GM19438 (cell line): Measurements from ENCODE around the gene SEMA6B.

ENCODE experiments used
- ATAC-seq: cut with Tn5 transposase; IDR thresholded peaks from one replicate; pipeline ENCODE4 v1.9.1; 2021; ENCODE audit warnings: low read depth; ENCODE audit not compliant: unreplicated experiment

The SEMA6B gene

GRCh38 chr19:4588291-4588761 is 28.8 kb upstream of the SEMA6B start:
- ATAC-seq: no peak

- no peak for ATAC-seq
Observed at GRCh38 chr19:4587527-4587926, 28.0 kb upstream of the SEMA6B start.

DNA sequence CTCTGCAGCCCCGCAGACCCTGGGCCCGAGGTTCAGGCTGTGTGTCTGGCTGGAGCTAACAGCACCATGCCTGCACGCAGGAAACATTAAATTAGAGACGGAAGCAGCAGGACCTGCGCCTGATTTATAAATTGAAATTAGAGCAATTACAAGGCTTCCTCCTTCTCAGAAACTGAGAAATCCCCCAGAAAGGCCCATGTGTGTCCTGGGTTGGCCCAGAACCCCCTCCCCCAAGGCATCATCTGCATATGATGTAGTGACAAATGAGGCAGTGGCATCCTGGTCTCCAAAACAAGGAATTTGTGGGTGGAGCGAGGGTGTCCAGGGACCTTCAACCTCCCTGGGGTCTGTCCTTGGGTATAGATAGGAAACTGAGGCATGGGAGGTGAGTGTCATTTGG is 27.2 kb upstream of the SEMA6B start:
- ATAC-seq: no peak

- no peak for ATAC-seq
Observed at GRCh38 chr19:4586245-4586644, 26.8 kb upstream of the SEMA6B start.

GRCh38 chr19:4585556-4585955 is 26.1 kb upstream of the SEMA6B start:
- ATAC-seq: no peak

GRCh38 chr19:4584670-4585460 is 25.4 kb upstream of the SEMA6B start:
- no peak for ATAC-seq

DNA sequence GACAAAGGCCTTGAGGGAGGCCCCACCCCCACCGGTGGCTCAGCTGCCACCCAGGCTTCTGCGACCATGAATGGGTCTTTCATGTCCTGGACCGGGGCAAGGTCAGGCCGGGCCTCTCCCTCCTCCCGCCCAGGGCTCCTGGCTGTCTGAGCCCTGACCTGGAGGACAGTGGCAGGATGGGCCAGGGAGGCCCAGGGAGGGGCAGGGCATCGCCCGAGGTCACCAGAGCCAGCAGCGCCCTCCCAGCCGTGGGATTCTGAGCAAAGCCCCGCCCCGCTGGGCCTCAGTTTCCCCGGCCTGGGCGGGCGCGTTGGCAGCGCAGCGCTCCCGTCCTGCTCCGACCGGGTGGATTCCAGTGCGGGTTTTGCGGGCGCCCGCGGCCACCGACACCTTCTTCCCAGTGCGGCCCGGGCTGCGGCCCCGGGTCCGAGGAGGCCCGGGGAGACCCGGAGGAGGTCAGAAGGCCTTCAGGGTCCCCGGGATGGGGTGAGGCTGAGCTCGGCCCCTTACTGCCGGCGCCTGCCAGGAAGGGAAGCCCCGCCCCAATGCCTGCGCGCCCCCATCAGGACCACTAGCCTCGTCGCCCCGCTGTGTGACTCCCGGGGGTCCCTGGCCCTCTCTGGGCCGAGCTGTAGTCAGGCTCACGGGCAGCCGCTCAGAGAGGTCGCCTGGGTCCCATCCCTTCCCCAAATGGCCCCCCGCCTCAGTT is 24.6 kb upstream of the SEMA6B start:
- no peak for ATAC-seq

DNA sequence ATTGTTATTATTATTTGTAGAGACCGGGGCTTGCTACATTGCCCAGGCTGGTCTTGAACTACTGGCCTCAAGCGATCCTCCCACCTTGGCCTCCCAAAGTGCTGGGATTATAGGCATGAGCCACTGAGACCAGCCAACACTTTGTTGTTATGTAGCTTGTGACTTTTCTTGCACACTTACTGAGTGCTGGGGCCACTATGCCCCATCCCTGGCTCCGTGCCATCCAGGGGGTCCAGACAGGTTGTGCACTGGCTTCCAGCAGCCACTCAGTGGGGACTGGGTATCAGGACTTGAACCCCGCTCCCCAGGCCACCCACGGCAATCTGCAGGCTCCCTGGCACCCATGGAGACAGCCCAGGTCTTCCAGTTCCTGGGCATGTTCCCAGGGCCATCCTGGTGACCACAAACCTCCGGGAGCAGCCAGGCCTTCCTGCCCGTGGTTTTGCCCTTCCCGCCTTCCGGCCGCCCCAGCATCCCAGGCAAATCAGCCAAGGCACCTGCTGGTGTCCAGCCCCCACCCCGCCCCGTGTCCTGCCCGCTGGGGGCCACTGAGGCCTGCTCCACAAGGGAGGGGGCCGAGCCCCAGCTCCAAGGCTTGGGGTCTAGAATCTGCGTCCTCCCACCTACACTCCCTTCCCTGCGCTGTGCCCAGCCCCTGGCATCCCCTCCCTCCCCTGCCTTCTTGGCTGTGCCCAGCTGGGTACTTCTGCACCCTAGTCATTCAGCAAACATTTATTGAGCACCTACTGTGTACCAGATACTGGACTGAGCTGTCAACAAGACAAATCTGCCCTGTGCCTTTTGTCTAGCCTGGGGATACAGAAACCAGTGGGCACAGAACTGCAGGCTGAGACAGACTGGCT is 23.7 kb upstream of the SEMA6B start:
- ATAC-seq: no peak

DNA sequence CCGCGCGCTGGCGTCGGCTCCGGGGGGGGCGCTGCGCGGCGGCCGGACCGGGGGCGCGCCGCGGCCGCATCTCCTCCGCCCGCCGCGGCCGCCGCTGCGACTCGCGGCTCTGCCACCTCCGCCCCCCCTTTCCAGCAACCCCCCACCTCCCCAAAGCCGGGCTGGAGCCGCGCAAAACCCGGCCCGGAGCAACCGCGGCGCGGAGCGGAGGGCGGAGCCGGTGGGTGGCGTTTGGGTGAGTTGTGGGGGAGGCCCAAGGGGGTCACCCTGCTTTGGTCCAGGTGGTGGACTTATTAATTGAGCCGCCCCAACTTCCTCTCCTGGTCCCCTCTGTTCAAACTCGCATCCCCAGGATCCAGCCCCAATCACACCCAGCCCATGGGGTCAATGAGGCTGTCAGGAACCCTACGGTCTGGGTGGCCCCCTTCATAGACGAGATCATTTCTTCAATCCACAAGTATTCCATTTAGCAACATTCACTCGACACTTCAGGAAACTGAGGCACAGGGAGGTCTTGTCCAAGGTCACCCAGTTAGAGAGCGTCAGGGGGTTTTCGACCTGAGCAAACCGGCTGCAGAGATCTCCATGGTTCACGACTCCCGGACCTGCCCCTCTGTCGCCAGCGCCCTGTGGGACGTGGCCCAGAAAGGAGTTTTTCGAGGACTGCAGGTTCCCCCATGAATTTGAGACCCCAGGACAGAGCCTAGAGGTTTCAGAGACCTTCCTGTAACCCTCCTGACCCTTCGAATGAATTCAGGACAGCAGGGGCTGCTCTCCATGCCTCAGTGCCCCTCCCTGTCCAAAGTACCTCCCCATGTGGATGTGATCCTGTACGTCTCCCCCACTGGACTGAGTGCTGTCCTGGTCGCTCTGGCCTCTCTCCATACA is 22.4 kb upstream of the SEMA6B start:
- no peak for ATAC-seq

GRCh38 chr19:4580961-4581665 is 21.6 kb upstream of the SEMA6B start:
- no peak for ATAC-seq

DNA sequence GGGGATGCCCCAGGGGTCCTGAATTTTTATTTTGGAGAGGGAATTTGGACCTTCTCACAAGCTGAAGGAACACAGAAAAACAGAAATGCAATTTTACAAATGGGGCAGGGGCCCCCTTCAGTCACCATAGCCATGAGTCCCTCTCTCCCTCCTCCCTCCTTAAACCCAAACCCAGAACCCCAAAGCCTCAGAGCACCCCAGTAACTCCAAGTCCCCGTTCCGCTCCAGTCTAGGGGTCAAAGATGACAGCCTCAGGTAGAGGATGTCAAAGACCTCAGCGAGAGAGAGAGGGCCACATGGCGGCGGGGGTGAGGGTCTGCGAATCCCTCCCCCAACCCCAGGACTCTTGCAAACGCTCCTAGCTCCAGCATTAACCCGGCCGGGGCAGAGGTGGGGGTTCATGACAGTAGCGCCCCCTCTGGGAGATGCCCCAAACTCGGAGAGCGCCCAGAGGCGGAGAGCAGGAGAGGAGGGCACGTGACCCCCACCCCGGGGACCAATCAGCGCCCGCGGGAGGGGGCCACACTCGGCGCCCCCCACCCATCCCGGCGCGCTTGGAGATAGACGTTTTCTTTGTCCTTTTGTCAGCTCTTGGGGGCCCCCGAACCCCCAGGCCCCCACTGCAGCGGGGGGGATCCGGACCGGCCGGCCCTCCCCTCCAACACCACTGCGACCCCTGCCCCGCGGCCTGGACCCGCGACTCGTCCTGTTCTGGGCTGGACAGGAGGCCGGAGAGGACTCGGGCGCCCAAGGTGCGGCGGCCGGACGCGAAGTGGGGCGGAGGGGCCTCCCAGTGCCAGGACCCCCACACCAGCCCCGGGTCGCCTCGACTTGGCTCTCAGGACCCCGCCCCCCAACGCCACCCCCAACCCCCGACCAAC is 20.8 kb upstream of the SEMA6B start:
- no peak for ATAC-seq

DNA sequence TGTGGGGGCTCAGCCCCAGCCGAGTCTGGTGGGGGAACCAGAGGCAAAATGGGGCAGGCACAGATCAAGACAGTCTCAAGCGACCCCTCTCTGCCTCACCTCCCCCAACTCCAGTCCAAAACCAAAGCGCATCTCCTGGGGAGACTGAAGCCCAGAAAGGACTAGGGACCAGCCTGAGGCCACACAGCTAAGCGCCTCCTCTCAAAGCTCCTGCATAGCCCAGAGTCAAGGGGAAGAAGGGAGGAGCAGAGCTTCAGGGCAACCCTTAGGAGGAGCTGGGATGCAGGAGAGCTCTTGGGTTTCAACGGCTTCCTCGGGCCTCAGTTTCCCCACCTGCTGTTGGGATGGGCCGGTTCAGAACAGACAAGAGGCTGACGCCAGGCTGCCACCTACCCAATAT is 19.9 kb upstream of the SEMA6B start:
- ATAC-seq: no peak

GRCh38 chr19:4578552-4579248 is 19.2 kb upstream of the SEMA6B start:
- no peak for ATAC-seq

DNA sequence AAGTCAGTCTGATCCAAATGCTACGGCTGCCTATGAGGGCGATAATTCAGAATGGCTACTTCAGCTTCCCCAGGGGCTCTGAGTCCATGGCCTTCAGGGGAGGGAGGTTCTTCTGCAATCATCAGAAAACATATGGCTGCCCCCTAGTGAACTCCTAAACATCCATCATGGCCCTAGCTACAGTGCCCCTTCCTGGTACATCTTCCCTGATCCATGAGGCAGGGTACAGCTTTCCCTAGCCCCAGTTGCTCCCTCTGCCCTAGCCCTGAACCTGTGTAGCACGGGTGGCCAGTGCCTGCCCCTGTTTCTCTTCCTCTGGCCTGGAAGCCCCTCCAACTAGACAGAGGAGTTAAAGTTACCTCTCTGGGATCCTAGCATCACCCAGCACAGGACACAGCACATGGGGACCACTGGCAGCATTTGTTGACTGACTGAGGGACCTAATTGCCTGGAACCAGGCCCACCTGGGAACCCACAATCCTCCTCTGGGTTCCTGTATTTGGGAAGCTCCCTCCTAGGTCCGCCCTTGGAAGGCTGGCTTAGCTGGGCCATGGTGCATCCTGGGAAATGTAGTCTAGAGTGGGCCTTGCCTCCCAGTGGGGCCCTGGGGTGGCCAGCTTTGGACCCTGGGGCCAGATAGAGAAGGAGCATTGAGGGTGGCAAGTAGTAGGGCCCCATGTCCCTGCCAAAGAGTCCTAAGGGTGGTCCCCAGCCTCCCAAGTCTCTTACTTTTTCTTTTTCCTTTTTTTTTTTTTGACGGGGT is 17.7 kb upstream of the SEMA6B start:
- ATAC-seq: no peak

- ATAC-seq: no peak
Observed at GRCh38 chr19:4576016-4576933, 16.8 kb upstream of the SEMA6B start.
